Colonic mucosa (tissue), 4 donors: ENCODE measurements around the gene ATP8B4. TPM values are rescaled to one million over a fixed set of nuclear protein-coding genes. Genes with fewer than 3 reads are reported as not detected.

ENCODE experiments used
- DNase-seq: peaks from one replicate; pipeline ENCODE4 v3.0.0-alpha.2; 2020
- H3K27ac ChIP-seq: fragments of 200-600 bp; one replicate; pipeline ENCODE4 v1.8.0; 2021
- H3K27me3 ChIP-seq: fragments of 200-600 bp; one replicate; pipeline ENCODE4 v1.8.0; 2021
- H3K36me3 ChIP-seq: fragments of 200-600 bp; one replicate; pipeline ENCODE4 v1.8.0; 2021
- H3K4me1 ChIP-seq: fragments of 200-600 bp; one replicate; pipeline ENCODE4 v1.8.0; 2021; ENCODE audit warnings: mild to moderate bottlenecking
- H3K4me3 ChIP-seq: fragments of 200-600 bp; one replicate; pipeline ENCODE4 v1.8.0; 2021
- H3K9ac ChIP-seq, 2 donors: one replicate each; pipeline ENCODE4 v1.7.0; 2013; ENCODE audit warnings: control low read depth in 2 of 2, low read depth in 2 of 2, low read length in 2 of 2
- H3K9me3 ChIP-seq: fragments of 200-600 bp; one replicate; pipeline ENCODE4 v1.8.0; 2021
- CTCF ChIP-seq: fragments of 200-600 bp; IDR thresholded peaks from one replicate; pipeline ENCODE4 v1.8.0; 2022; ENCODE audit warnings: antibody characterized with exemption, mild to moderate bottlenecking
- intact Hi-C: fragments of 100-400 bp; cut with DNase I; formaldehyde crosslinking; loops from one replicate; pipeline ENCODE4 v1.14.1; 2022
- total RNA-seq, 2 donors: library from RNA; stranded (reverse); fragmentation: NEBNext Ultra II Directional in 1 of 2; extraction: Animal tissue kit (Norgen Biotek cat#: 25700) in 1 of 2; gene quantifications; one replicate each; pipeline ENCODE4 v1.2.1, GENCODE V29; 2021
- donor health status: healthy.
- donor health status: DM: no; HTN: no; CAD: no.
- donor health status: DM: no; HTN: no; CAD: no.

ATP8B4 gene
- total RNA-seq, 2 donors from 2014 or later: 2.7 to 3.0 TPM

- no peak overlapping the region for H3K4me3 ChIP-seq
- H3K27ac ChIP-seq: no peak overlapping the region
- H3K9ac ChIP-seq: no peak overlapping the region
- TF ChIP-seq CTCF: no peak
- no peaks in the 10 kb centered on the region for H3K4me1 ChIP-seq
- no peaks in the 10 kb centered on the region for H3K36me3 ChIP-seq
- no peak for DNase-seq
- no peaks in the 10 kb centered on the region for H3K27me3 ChIP-seq
- H3K9me3 ChIP-seq: no peaks in the 10 kb centered on the region
- intact Hi-C loops: no loop called here
These were observed 309.0 kb downstream of the ATP8B4 start for GRCh38 chr15:49809894-49810609.

DNA sequence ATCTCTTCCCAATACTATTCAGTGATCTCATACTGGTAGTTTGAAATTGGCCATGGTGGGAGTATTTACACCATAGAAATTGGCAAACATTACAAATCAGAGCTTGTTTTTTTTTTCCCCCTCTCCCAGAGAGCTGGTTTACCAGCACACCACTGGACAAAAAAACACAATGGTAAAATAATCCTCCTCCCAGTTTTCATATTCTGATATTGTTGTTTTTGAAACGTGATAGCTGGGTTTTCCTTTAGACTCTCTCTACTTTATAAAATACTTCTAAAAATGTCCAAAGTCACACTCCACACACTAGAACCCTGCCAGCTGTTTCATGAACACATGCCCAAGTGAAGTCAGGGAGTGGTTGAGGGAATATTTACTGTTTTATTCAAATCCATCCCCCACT lies 310.7 kb downstream of the ATP8B4 start:
- no peak overlapping the region for H3K27ac ChIP-seq
- intact Hi-C loops: no loop called here
- H3K4me1 ChIP-seq: no peaks in the 10 kb centered on the region
- DNase-seq: no peak
- H3K36me3 ChIP-seq: no peaks in the 10 kb centered on the region
- no peak overlapping the region for H3K4me3 ChIP-seq
- H3K9ac ChIP-seq: no peak overlapping the region
- H3K9me3 ChIP-seq: no peaks in the 10 kb centered on the region
- no peak for TF ChIP-seq CTCF
- H3K27me3 ChIP-seq: no peaks in the 10 kb centered on the region

Other genes with a start within 250 kb of the ATP8B4 start
- 10 to 100 TPM; 35.6 to 55.7 TPM for gene SLC27A2, start 63.0 kb upstream of the ATP8B4 start, total RNA-seq
- 1 to 10 TPM; 2.0 to 4.1 TPM for gene HDC, start 146.5 kb upstream of the ATP8B4 start, total RNA-seq
- 10 to 100 TPM; 13.6 to 15.7 TPM for gene GABPB1, start 236.0 kb upstream of the ATP8B4 start, total RNA-seq